MV-4-11 (cell line): ENCODE measurements around the gene SETD4.
"Not testable (repeated sequence)": the region's sequence is repeated elsewhere in the genome, so short reads cannot be mapped to it uniquely, and the experiment has no call there.

ENCODE experiments used
- DNase-seq: peaks from one replicate; lab custom pipeline; 2025; lab: John Stamatoyannopoulos, UW

Gene SETD4

GRCh38 chr21:36060159-36060921 lies at the start of gene SETD4:
Gene SETD4 (minus strand): TSS chr21:36060526. CDS start chr21:36058888, 1,638 bp downstream.
- peak; percentile 98 for DNase-seq

DNA sequence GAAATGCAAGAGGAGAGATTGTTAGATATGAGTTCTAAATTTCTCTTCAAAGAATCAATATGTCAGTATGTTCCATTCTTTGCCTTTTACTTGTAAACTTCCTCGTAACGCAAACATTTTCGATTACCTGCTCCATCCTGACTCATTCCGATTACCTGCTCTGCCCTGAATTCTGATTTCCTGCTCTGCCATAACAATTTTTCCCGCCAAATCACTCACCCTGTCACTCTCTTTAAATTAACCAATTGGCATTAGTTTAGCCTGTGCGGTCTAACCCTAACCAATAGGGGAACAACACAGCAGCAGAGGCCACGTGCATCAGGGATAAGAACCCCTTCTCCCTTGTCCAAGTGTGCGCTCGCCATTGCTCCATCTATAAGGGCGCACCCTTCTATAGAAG lies 49.5 kb upstream of the SETD4 start:
- no peak for DNase-seq

DNA sequence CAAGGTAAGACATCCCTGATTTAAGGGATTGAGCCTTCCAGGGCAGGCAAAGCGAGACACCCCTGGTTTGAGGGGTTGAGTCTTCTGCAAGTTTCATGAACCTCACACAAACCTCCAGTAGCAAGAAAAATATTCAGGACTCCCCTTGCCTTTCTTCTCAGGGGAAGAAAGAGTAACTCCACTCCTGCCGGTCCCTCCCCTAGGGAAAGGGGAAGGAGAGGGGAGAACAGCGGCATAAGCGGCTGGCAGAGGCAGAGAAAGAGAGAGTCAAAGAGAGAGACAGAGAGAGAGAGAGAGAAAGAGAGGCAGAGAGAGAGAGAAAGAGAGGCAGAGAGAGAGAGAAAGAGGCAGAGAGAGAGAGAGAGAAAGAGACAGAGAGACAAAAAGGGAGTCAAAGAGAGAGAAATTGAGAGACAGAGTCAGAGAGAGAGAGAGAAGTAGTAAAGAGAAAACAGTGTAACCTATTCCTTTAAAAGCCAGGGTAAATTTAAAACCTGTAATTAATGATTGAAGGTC lies 45.1 kb upstream of the SETD4 start:
- DNase-seq = no peak

DNA sequence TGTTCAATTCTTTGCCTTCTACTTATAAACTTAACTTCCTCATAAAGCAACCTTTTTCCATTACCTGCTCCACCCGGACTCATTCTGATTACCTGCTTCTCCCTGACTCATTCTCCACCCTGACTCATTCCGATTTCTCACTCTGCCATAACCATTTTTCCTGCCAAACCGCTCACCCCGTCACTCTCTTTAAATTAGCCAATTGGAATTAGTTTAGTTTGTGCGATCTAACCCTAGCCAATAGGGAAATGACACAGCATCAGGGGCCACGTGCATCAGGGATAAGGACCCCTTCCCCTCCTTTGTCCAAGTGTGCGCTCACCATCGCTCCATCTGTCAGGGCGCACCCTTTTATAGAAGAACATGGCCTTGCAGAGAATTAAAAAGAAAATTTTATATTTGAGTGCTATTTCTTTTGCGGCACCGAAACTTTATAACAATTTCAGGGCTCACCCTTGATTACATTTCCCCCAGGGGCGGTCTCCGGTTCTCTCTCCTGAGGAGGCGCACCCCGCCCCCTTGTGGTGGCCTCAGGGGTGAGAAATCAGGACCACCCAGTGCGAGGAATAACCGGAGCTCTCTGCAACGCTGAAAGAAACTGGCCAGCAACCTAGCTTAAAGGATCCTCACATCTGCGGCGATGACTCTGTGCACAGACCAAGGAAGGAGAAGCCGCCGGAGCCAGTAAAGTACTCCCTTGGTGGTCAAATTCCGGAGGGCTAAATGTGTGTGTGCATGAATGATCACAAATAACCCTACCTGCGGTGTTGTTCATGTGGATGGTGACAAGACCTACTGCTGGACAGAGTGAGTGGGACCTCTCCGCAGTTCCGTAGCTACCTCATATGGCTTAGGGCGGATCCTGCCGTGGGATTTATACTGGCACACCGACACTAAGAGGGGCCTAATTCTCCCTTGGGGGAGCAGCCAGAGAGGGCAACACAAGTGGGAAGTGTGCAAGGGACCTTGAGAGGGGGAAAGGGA lies 44.3 kb upstream of the SETD4 start:
- DNase-seq = no peak

DNA sequence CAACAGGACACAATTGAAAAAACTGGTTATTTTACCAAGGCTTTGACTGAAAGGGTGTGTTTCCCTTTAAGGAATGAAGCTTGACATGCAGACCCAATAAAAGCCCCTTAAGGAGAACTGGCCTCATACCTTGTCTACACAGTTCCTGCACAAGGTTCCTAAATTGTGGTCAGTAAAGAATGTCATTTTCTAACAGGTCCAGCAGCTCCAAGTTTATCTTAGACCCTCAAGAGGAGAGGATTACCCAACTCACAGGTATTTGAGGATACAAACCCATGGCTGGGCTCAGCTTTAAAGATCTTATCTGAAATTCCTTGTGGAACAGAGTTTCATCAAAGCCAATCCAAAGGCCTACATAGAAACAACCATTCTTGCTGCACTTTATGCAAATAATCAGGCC lies 43.1 kb upstream of the SETD4 start:
- no peak for DNase-seq

DNA sequence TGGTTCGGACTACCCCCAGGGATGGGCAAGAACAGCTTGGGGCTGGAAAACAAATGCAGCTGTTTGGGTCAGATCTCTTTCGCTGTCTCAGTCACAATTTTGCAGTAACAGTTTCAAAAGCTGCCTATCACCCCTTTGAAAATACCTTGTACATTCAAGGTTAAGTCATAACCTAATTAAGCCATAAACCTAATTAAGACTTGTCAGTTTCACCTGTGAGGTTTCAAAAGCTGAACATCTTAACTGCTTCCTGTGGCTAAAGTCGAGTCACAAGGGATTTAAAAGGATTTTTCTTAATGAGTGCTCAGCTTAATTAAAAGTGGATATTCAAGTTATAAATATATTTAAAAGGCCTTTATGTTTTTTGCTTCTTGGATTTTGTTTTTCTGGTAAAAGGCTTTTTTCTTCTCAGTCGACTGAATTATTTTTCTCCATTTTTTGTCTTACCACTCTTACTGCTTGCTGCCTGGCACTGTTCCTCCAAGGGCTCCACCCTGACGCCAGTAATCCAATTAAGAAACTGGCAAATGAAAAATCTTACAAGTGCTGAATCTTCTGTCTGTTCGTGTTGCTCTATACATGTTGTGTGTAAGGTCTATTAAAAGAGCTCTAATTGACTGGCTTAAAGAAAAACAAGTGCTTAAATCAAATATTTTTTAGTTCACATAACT lies 40.8 kb upstream of the SETD4 start:
- no peak for DNase-seq

DNA sequence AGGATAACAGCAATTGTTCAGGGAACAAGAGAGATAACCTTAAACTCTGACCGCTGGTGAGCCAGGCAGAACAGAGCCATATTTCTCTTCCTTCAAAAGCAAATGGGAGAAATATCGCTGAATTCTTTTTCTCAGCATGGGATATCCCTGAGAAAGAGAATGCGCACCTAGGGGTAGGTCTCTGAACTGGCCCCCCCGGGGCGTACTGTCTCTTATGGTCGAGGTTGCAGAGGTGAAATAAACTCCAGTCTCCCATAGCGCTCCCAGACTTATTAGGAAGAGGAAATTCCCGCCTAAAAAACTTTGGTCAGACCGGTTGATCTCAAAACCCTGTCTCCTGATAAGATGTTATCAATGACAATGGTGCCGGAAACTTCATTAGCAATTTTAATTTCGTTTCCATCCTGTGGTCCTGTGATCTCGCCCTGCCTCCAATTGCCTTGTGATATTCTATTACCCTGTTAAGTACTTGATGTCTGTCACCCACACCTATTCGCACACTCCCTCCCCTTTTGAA lies 39.4 kb upstream of the SETD4 start:
- not testable (repeated sequence) for DNase-seq

DNA sequence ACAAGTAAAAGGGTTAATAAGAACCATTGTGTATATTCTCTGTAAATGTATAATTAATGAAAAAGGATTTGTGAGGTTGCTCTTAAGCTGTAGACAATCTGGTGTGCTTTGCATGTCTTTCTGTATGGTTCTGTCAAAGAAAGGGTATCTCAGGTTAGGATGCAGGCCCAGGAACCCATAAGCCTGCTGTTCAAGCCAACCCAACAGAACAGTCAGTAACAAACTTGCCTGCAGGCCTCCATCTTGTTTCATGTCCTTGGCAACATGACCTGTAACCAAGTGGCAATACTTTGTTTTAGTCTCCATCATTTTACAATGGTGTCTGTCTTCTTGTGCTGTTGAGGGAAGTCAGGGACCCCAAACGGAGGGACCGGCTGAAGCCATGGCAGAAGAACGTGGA lies 38.7 kb upstream of the SETD4 start:
- no peak for DNase-seq

DNA sequence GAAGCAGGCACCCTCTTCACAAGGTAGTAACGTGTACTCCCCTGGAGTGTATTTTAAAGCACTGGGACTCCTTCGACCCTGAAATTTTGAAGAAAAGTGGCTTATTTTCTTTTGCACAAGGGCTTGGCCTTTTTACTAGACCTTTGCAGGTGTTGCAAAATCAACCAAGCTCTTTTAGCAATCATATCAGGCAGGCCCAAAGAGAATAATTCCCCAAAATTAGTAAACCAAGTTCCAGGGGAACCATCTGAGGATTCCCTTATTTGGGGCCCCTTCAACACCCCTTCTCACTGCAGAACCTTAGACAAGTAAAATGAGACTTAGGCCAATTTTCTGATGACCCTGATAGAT lies 37.8 kb upstream of the SETD4 start:
- DNase-seq = no peak

GRCh38 chr21:36097427-36098181 lies 37.3 kb upstream of the SETD4 start:
- DNase-seq = peak; percentile 89

DNA sequence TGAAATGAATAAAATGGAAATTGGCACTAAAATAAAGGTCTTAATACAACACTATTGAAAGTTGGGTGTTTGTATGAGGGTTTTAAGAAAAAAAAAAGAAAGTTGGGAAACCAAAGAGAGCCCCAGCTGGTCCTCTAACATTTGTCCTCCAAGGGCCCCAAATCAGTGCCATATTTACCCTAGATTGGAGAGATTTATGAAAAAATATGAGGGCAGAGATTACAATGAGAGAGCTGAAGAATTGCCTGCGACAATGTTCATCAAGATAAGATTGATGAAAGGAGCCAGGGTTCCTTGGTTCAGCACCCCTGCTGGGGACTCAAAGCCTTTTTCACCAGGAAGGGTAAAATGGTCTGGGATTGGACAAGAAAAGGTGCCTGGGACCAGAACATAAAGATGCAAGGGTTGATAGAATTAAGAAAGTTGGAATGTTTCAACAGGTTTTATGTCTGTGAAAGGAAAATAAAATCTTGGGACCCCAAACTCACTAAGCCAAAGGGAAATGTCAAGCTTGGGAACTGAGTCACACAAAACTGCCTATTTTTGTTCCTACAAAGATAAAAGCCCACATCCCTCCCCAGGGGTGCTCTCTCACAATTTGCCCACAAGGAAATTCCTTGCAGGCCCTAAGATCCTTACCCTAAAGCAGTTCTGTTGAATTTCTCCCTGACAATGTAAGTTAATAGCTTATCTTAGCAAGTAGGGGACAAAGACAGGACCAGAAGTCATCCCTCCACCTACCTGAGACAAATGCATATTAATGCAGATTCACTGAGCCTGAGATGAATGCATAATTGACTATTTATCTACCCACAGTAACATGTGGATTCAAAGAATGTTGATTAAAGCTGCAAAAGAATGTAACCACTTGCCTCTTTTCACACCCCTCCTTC lies 36.3 kb upstream of the SETD4 start:
- no peak for DNase-seq

- DNase-seq = no peak
Observed at GRCh38 chr21:36093512-36093911, 33.2 kb upstream of the SETD4 start.

DNA sequence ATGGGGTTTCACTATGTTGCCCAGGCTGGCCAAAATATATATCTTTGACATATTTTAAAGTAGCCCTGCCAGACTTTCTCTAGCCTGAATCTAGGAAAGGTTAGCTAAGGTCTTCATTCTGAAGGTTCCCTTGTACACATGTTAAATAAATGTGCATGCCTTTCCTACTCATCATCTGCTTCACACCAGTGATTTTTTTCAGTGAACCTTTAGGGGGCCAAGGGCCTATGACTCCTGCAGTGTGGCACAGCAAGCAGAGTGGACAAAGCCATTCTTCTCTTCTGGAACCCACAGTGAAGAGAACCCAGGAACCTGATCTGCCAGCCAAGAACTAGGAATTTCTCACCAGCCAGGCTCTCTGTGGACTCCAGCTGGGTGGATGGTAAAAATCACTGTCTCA lies 32.4 kb upstream of the SETD4 start:
- no peak for DNase-seq

DNA sequence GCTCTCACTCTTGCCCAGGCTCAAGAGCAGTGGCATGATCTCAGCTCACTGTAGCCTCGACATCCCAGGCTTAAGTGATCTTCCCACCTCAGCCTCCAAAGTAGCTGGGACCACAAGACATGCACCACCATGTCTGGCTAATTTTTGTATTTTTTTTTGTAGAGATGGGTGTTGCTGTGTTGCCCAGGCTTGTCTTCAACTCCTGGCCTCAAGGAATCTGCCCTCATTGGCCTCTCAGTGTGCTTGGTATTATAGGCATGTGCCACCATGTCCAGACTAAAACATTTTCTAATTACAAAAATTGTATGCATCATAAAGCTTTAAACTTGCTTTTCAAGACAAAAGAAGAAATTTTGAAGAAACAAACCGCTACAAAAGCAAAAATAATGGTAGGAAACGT lies 29.6 kb upstream of the SETD4 start:
- DNase-seq = no peak

DNA sequence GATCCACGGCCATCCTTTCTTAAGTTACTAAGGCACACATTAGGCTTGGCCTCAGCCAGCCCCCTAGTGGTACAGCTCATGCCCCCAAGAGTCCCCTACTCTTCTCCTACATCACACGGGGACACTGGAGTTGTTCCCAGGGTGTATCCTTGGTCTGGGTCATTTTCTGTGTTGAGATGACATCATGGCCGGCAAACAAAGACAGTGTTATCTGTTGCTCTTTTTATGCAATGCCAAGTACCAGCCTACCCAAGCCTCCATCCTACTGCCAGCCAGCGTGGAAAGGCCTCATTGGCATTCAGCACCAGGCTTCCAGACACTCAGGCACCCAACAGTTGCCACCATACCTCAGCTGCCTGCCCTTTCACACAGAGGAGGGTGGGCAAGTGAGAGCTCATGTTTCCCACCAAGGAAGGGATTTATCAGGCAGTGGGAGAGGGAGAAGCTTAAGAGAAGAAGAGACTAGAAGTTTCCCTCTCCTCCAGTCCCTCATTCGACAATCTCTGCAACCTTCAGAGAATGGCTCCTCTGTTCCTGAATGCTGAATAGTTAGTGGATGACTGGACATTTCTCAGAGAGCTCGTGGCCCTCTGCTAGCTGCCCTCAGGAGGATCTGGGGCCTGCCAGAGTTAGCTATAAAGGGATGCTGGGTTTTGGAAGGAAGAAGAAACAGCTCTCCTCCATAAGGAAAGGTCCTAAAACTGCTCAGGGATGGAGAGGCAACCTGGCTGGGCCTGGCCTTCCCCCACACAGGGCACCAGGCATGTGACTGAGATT lies 27.2 kb upstream of the SETD4 start:
- no peak for DNase-seq

DNA sequence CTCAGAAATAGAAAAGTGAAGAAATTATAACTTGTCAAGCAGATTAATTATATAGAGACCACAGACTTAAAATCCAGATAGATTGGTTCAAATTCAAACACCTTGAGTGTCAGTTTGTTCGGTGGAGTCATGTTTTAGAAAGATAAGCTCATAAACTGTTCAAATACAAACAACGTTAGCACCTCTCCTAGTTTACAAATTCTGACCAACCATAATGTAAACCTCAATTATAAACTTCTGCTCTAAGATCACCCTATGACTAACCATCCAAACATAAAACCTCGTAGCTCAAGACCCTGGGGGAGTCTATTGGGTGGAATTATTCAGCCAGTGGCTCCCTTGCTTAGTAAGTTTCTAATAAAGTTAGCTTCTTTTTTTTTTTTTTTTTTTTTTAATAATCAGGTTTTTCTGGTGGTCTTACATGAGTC lies 21.9 kb upstream of the SETD4 start:
- no peak for DNase-seq

- DNase-seq = no peak
Observed at GRCh38 chr21:36080386-36080785, 20.1 kb upstream of the SETD4 start.

DNA sequence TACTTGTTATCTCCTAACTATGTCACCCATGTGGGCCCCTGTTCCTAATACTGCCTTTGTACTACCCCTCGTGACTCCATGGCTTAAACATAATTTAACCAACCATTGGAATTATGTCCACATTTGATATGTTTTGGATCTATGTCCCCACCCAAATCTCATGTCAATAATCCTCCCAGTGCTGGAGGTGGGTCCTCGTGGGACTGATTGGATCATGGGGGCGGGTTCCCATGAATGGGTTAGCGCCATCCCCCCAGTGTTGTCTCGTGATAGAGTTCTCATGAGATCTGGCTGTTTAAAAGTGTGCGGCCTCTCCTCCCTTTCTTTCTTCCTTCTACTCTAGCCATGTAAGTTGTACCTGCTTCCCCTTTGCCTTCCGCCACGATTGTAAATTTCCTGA lies 19.3 kb upstream of the SETD4 start:
- DNase-seq = no peak

DNA sequence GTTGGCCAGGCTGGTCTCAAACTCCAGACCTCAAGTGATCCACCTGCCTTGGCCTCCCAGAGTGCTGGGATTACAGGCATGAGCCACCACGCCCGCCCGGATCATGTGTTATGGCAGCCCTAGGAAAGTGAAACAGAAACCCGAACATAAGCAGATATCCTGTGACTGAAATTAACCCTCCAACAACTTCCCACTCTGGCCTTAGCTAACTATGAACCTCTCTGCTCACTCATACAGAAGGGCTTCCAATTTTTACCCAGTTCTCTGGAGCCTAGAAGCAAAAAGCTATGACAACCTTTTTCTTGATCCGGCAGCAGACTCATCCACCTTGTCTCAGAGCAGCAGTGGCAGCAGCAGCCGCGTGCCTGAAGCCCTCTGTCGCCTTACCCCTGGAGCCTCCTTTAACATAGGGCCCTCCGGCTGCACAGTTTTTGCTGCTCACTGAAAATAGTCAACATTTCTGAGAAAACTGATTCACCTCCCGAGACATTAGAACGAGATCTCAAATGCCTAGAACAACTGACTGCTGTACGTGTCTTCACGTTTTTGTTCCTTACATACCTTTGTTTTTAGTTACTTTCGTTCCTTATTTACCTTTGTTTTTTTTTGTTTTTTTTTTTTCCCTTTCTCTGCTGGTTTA lies 18.8 kb upstream of the SETD4 start:
- DNase-seq = peak; percentile 82
